Measurements from ENCODE around the gene DACH1. TPM values are rescaled to one million over a fixed set of nuclear protein-coding genes. Genes with fewer than 3 reads are reported as not detected.
A peak's percentile ranks its signal among the peaks of the same experiment; 100 is the strongest.

DACH1 gene
- total and polyA plus RNA-seq, 2 donors (not counting 3 experiments of a cell fraction or from before 2014, with no cell fraction given): 8.6 to 28.3 TPM

GRCh38 chr13:71448080-71448630 is 418.8 kb downstream of the DACH1 start:
- POLR2A ChIA-PET: no interaction called here
- Histone ChIP-seq H3K4me1 (ENCODE audit: control insufficient read depth, extremely low read depth, insufficient read depth, low read length) (no peaks in the 10 kb centered on the region), H3K9ac (replicated peaks; ENCODE audit: extremely low read depth, insufficient read depth, low read length) (no peak overlapping the region), H3K4me2 (ENCODE audit: insufficient read depth, low read length) (no peak overlapping the region), H3K9me1 (replicated peaks; ENCODE audit: control insufficient read depth, extremely low read depth, insufficient read depth, low read length) (no peaks in the 10 kb centered on the region), H3K36me3 (ENCODE audit: control insufficient read depth in 2 of 2, extremely low read depth in 1 of 2, insufficient read depth in 2 of 2, low read length in 2 of 2) (no peaks in the 10 kb centered on the region), H2AFZ (ENCODE audit: low read depth, low read length) (no peak overlapping the region), H3K9me3 (replicated peaks; ENCODE audit: control insufficient read depth, insufficient read depth, low read length) (no peaks in the 10 kb centered on the region), H3K4me3 (replicated peaks in 1 of 3; ENCODE audit: insufficient read depth in 1 of 3, low read depth in 1 of 3, low read length in 3 of 3) (no peak overlapping the region), H3K79me2 (ENCODE audit: control insufficient read depth, insufficient read depth, low read length) (no peaks in the 10 kb centered on the region), H4K20me1 (replicated peaks; ENCODE audit: control insufficient read depth, extremely low read depth, insufficient read depth, low read length) (no peaks in the 10 kb centered on the region), H3K27me3 (ENCODE audit: control insufficient read depth in 2 of 2, insufficient read depth in 2 of 2, low read length in 2 of 2) (no peaks in the 10 kb centered on the region), H3K27ac (ENCODE audit: insufficient read depth, low read depth, low read length) (no peak overlapping the region)
- no TSS peak for BruUV-seq (replicated peaks)
- TF ChIP-seq EZH2 (IDR thresholded peaks at IDR 0.05; ENCODE audit: borderline replicate concordance, low read depth, low read length, severe bottlenecking) (no peak), CTCF (IDR thresholded peaks at IDR 0.05; ENCODE audit: extremely low read depth in 1 of 2, insufficient read depth in 1 of 2, low read depth in 1 of 2, low read length in 2 of 2) (no peak), POLR2AphosphoS5 (IDR thresholded peaks at IDR 0.05; ENCODE audit: insufficient read depth, low read depth, low read length) (no peak)
- dilution Hi-C loops (cut with MboI; ENCODE audit: extremely low pct_ligation_motif_present, low sequenced_read_pairs): no loop called here
- FAIRE-seq (peak; percentile 8), DNase-seq (ENCODE audit: low read depth, low spot score) (no peak)
- CTCF ChIA-PET: interaction anchor here (1.4 kb wide), 2 partner anchors 11 to 18 kb away, joined by 3 to 4 read pairs; no protein-coding TSS in a partner anchor
- intact Hi-C loops (cut with micrococcal nuclease): no loop called here

- Histone ChIP-seq H3K4me2 (ENCODE audit: insufficient read depth, low read length) (no peak overlapping the region), H3K79me2 (ENCODE audit: control insufficient read depth, insufficient read depth, low read length) (no peaks in the 10 kb centered on the region), H2AFZ (ENCODE audit: low read depth, low read length) (no peak overlapping the region), H3K4me1 (ENCODE audit: control insufficient read depth, extremely low read depth, insufficient read depth, low read length) (no peaks in the 10 kb centered on the region), H3K4me3 (replicated peaks in 1 of 3; ENCODE audit: insufficient read depth in 1 of 3, low read depth in 1 of 3, low read length in 3 of 3) (no peak overlapping the region), H3K9me3 (replicated peaks; ENCODE audit: control insufficient read depth, insufficient read depth, low read length) (no peaks in the 10 kb centered on the region), H3K27ac (ENCODE audit: insufficient read depth, low read depth, low read length) (no peak overlapping the region), H4K20me1 (replicated peaks; ENCODE audit: control insufficient read depth, extremely low read depth, insufficient read depth, low read length) (no peaks in the 10 kb centered on the region), H3K36me3 (ENCODE audit: control insufficient read depth in 2 of 2, extremely low read depth in 1 of 2, insufficient read depth in 2 of 2, low read length in 2 of 2) (no peaks in the 10 kb centered on the region), H3K9me1 (replicated peaks; ENCODE audit: control insufficient read depth, extremely low read depth, insufficient read depth, low read length) (no peaks in the 10 kb centered on the region), H3K9ac (replicated peaks; ENCODE audit: extremely low read depth, insufficient read depth, low read length) (no peak overlapping the region), H3K27me3 (ENCODE audit: control insufficient read depth in 2 of 2, insufficient read depth in 2 of 2, low read length in 2 of 2) (no peaks in the 10 kb centered on the region)
- intact Hi-C loops (cut with micrococcal nuclease) (no loop called here), dilution Hi-C loops (cut with MboI; ENCODE audit: extremely low pct_ligation_motif_present, low sequenced_read_pairs) (no loop called here)
- TF ChIP-seq EZH2 (IDR thresholded peaks at IDR 0.05; ENCODE audit: borderline replicate concordance, low read depth, low read length, severe bottlenecking) (no peak), POLR2A (IDR thresholded peaks at IDR 0.05; ENCODE audit: low read depth, low read length) (no peak), MYC (IDR thresholded peaks at IDR 0.05; ENCODE audit: low read depth, low read length) (no peak), JUN (IDR thresholded peaks at IDR 0.05; ENCODE audit: borderline replicate concordance, insufficient read depth, insufficient read length, low read depth) (no peak), MAX (IDR thresholded peaks at IDR 0.05; ENCODE audit: insufficient read depth, insufficient read length) (no peak)
- FAIRE-seq (no peak), DNase-seq (ENCODE audit: low read depth, low spot score) (no peak)
- BruUV-seq (replicated peaks): no TSS peak
- POLR2A ChIA-PET: no interaction called here
- CTCF ChIA-PET: interaction anchor here (1.1 kb wide), 1 partner anchor 10 kb away, joined by 3 read pairs; no protein-coding TSS in a partner anchor
These were observed 429.3 kb downstream of the DACH1 start for GRCh38 chr13:71437704-71438103.

All from endothelial cell of umbilical vein (primary cell).